Activated CD8-positive, alpha-beta memory T cell treated with anti-CD3 and anti-CD28 coated beads for 36 hours (primary cell): ENCODE data around the gene CTNNA3. TPM values are rescaled to one million over a fixed set of nuclear protein-coding genes. Genes with fewer than 3 reads are reported as not detected.

Experiments
- CTCF ChIA-PET: fragments of 350-600 bp; sonication (Branson Sonifier 250); formaldehyde crosslinking; loops from one replicate; lab custom pipeline; 2021; ENCODE audit warnings: antibody characterized with exemption; lab: Charles Lee
- POLR2A ChIA-PET: fragments of 350-600 bp; sonication (Branson Sonifier 250); formaldehyde crosslinking; loops from one replicate; lab custom pipeline; 2021; ENCODE audit warnings: antibody characterized with exemption; lab: Charles Lee
- total RNA-seq, 2 experiments: library from RNA; stranded (reverse); gene quantifications; one replicate each; pipeline ENCODE4 v1.2.3, GENCODE V29; 2021

Gene CTNNA3
- total RNA-seq, 2 experiments from 2014 or later: not detected

DNA sequence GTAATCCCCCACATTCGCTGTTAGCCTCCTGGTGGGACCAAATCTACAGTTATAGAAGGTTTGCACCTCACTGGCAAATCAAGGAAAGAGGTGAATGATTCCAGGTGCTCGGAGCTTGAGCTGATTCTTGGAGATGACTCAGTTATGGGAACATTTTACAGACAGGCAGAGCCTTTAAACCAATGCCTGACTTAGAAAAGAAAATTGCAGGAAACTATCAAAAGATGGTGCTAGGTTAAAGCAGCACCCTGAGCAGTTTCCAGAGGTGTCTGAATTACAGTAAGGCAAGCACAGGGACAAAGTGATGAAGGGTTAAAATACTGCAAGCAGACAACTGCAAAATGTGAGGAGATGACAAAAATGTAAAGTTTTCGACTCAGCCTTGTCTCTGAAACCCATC lies 767.2 kb downstream of the CTNNA3 start:
- POLR2A ChIA-PET: no interaction called here
- CTCF ChIA-PET: interaction anchor here (0.8 kb wide), 1 partner anchor 476 kb away, joined by 3 read pairs; no protein-coding TSS in a partner anchor

DNA sequence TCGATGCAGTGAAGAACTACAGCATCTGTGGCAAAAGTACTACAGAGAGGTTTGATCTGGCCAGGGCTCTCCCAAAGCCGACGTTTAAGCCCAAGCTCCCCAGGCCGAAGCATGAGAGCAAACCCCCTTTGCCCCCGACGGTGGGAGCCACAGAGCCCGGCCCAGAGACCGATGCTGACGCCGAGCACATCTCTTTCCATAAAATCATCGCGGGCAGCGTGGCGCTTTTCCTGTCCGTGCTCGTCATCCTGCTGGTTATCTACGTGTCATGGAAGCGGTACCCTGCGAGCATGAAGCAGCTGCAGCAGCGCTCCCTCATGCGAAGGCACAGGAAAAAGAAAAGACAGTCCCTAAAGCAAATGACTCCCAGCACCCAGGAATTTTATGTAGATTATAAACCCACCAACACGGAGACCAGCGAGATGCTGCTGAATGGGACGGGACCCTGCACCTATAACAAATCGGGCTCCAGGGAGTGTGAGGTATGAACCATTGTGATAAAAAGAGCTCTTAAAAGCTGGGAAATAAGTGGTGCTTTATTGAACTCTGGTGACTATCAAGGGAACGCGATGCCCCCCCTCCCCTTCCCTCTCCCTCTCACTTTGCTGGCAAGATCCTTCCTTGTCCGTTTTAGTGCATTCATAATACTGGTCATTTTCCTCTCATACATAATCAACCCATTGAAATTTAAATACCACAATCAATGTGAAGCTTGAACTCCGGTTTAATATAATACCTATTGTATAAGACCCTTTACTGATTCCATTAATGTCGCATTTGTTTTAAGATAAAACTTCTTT lies 767.8 kb downstream of the CTNNA3 start:
- ChIA-PET CTCF (interaction anchor here (0.8 kb wide), 1 partner anchor 475 kb away, joined by 3 read pairs; no protein-coding TSS in a partner anchor), POLR2A (no interaction called here)

DNA sequence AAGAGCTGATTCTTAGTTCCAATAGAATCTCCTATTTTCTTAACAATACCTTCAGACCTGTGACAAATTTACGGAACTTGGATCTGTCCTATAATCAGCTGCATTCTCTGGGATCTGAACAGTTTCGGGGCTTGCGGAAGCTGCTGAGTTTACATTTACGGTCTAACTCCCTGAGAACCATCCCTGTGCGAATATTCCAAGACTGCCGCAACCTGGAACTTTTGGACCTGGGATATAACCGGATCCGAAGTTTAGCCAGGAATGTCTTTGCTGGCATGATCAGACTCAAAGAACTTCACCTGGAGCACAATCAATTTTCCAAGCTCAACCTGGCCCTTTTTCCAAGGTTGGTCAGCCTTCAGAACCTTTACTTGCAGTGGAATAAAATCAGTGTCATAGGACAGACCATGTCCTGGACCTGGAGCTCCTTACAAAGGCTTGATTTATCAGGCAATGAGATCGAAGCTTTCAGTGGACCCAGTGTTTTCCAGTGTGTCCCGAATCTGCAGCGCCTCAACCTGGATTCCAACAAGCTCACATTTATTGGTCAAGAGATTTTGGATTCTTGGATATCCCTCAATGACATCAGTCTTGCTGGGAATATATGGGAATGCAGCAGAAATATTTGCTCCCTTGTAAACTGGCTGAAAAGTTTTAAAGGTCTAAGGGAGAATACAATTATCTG lies 768.6 kb downstream of the CTNNA3 start:
- CTCF ChIA-PET: no interaction called here
- POLR2A ChIA-PET: no interaction called here

DNA sequence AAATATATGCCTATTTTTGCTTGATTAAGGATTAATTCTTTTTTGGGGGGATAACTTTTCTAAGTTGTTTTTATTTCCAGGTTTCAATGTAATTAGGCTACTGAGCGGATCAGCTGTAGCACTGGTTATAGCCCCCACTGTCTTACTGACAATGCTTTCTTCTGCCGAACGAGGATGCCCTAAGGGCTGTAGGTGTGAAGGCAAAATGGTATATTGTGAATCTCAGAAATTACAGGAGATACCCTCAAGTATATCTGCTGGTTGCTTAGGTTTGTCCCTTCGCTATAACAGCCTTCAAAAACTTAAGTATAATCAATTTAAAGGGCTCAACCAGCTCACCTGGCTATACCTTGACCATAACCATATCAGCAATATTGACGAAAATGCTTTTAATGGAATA lies 769.2 kb downstream of the CTNNA3 start:
- ChIA-PET CTCF (no interaction called here), POLR2A (no interaction called here)

DNA sequence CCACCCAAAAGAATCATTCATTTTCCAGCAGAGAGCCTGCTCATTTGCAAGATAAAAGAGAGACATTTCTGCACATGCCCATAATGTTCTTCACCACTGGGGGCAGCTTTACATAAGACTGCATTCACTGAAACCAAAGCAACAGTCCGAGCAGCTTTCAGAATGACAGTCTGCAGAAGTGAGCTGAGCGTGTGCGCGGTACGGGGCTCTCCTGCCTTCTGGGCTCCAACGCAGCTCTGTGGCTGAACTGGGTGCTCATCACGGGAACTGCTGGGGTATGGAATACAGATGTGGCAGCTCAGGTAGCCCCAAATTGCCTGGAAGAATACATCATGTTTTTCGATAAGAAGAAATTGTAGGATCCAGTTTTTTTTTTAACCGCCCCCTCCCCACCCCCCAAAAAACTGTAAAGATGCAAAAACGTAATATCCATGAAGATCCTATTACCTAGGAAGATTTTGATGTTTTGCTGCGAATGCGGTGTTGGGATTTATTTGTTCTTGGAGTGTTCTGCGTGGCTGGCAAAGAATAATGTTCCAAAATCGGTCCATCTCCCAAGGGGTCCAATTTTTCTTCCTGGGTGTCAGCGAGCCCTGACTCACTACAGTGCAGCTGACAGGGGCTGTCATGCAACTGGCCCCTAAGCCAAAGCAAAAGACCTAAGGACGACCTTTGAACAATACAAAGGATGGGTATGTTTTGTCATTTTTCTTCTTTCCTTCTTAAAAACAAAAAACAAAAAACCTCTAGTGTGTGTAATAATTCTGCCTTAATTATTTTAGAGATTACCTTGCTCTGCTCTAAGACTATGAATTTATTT lies 769.9 kb downstream of the CTNNA3 start, which contains the start of gene LRRTM3:
LRRTM3 (plus strand) TSS at position 141 of the 820 bp plus-strand sequence.
- ChIA-PET POLR2A (no interaction called here), CTCF (no interaction called here)

DNA sequence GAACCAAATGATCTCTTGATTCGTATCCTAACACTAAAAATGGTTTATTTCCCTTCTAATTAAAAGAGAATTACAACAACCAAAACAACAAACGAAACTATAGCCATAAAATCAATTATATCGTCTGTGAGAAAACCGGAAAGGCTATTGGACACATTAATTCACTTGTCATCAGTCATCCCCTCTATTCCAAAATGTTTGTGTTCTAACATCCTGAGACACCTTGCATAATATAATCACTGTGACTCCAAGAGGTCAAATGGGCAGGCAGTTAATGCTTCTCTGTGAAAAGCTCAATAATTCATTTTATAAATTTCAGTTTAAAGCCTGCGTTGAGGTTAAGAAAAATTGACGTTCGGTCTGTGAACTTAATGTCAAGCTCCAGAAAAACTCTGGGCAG lies 770.6 kb downstream of the CTNNA3 start:
- ChIA-PET CTCF (interaction anchor here (0.6 kb wide), 1 partner anchor 12 kb away, joined by 6 read pairs; no protein-coding TSS in a partner anchor), POLR2A (no interaction called here)

DNA sequence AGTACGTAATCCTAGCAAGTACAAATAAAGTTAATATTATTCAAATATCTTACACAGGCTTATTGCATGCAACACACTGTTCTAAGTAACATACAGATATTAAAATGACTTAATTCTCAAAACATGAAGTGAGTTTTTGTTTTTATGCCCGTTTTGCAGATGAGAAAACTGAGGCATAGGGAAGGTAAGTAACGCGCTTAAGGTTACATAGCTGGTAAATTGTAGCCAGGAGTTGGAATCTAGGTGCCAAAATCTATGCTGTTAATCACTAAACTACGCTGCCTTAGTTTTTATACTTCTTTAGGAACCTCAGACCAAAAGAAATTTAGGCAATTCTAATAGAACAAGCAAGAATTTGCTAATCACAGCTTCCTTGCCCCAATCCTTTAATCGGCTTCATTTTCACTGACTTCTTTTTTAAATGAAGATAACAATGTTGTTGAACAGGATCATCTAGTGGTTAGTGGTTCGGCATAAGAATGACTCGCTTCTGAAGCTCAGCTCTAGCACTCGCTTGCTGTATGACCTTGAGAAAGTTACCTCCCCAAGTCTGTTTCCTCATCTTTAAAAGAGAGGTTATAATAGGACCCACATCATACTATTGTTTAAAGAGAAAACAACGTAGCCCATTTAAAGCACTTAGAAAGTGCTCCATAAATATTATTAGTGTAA lies 771.2 kb downstream of the CTNNA3 start:
- POLR2A ChIA-PET: no interaction called here

DNA sequence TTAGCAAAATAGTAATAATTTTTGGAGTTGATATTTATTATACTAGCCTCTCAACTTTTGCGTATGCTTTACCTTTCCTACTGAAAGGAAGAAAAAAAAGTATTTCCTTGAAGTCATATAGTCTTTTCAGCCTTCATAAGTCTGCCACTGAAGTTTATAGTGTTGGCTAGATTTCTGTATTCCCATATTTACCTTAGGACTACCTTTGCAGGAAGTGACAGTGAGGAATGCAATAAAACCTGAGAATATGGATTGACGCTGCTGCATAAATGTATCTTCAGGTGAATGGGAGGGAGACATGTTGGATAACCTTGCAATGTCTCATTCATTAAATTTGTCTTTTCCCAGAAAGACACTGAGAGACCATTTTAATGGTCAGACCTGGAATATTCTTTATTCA lies 776.7 kb downstream of the CTNNA3 start:
- ChIA-PET POLR2A (no interaction called here), CTCF (no interaction called here)

More for the DNA sequence above, 771.2 kb downstream of the CTNNA3 start:
- CTCF ChIA-PET: interaction anchor here (0.6 kb wide), 1 partner anchor 11 kb away, joined by 6 read pairs; no protein-coding TSS in a partner anchor

DNA sequence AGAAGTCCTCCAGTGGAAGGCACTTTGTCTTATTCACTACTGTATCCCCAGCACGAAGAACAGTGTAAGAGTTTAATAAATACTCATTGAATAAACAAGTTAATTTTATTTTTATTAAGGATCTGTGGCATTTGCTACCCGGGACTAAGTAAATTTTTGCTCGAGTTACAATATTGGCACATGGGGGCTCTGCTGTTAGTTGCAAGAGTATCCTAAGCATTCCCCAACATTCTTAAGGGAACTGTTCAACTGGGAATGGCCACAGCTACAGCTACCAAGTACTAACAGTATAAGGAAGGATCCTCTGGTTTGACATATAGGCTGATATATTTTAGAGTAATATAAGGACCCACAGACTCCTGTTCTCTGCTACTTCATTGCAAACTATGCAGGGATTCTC lies 778.9 kb downstream of the CTNNA3 start:
- CTCF ChIA-PET: no interaction called here

DNA sequence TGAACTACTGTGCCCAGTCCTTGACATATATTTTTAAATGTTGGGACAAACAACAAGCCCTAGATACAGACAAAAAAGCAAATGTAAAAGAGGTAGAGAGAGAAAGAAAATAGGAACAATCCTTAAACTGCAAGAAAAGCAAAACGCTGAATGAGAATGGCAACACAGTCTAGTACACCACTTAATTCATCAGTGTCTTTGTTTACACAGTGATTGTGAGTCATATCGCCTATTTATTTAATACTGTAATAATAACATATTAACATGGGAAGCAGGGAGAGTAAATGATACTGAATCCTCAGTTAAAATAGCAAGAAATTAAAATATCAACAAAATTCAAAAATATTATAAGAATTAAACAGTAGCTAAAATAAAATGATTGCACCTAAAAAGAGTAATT lies 780.0 kb downstream of the CTNNA3 start:
- CTCF ChIA-PET: no interaction called here
- POLR2A ChIA-PET: no interaction called here

More for the DNA sequence above, 778.9 kb downstream of the CTNNA3 start:
- POLR2A ChIA-PET: no interaction called here

DNA sequence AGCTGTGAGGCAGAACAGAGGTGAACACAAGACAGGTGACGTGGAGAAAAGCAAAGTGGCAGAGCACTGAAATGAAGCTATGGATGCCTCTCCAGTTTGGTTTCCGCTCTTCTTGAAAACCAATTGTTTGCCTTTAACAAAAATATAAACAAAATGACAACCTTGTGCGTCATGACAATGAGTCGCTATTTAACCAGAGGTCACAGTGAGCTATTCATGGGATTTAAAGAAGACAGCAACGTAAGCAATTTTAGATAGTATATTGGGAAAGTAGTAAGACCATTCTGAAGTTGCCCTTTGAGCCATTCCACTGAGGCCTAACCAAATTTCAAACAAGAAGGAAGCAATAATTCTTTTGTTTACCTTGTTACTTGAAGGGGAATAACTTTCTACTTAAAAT lies 785.3 kb downstream of the CTNNA3 start:
- CTCF ChIA-PET: no interaction called here
- POLR2A ChIA-PET: no interaction called here

DNA sequence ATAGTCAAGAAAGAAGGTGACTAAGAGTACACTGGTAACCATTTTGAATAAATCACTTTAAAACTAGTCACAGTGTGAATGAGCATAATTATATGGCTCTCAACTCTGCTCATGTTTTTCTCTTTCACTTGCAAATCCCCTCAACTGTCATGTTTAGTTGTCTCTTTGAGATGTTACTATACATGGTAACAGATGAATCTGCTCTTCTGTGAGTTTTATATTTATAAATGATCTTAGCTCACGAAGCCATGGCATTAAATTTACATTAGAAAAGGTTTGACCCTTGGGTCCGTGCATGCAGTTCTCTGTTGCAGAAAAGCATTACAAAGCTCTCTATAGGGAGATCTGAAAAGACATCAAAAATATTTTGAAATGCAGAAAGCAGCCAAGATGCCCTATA lies 803.1 kb downstream of the CTNNA3 start:
- CTCF ChIA-PET: no interaction called here
- POLR2A ChIA-PET: no interaction called here

DNA sequence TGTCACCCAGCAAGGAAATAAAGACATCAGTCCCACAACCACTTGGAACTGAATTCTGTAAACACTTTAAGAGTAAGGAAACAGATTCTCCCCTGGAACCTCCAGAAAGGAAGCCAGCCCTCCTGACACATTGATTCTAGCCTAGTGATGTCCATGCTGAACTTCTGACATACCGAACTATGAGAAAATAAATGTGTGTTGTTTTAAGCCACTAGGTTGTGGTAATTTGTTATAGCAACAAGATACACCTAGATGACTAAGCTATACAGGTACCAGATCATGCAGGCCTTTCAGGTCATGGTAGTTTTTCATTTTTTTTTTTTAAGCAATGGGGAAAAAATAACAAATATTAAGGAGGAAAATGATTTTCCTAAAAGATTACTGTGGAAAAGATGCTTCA lies 807.8 kb downstream of the CTNNA3 start:
- ChIA-PET CTCF (no interaction called here), POLR2A (no interaction called here)

DNA sequence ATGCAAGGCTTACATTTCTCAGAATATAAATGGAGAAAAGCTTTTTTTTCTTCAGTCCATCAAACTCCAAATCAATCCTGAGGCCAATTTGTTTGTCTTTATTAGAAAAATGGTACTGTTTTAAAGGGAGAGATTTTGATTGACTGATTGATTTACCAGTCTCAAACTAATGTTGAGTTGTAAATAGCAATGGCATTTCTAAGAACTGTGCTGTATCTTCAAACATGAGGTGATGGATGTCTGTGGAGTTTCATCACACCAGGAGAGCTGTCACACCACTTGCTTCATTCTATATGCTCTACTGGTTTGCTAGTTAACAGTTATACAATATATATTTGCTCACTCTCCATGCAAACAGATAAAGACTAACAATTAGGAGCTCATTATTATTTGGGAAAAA lies 809.1 kb downstream of the CTNNA3 start:
- ChIA-PET POLR2A (no interaction called here), CTCF (no interaction called here)

DNA sequence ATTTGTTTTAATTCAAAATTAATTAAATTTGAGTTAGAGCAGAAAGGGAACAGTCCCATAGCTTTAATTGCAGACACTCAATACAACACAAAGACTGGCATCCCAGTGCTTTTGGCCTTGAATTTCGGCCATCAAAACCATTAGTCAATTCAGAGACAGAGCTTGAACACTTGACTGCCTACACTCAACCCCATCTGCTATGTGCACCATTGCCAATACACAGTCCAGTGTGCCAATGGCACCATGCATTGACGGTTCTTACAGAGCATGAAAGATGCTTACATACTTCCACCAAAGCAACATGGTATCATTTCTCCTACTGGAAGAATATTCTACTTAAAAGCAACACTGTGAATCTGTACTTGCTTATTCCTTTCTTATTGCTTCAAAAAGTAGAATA lies 813.7 kb downstream of the CTNNA3 start:
- CTCF ChIA-PET: no interaction called here
- POLR2A ChIA-PET: no interaction called here

DNA sequence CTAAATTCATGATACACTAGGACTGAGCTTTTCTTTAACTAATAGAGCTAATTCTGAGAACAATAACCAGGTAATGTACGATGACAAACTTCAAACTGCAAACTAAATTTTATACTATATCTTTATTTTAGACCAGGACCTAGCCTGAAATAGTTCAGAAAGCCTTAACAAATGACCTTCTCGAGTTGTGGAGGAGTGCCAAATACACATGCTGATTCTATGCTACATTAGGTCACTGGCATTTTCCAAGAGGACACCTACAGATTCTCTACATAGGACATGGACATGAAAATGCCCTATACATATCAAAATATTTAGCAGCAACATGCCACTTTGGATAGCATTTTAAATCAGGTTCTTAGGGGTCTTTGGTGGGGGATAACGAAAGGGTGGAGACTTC lies 814.2 kb downstream of the CTNNA3 start:
- ChIA-PET CTCF (no interaction called here), POLR2A (no interaction called here)

DNA sequence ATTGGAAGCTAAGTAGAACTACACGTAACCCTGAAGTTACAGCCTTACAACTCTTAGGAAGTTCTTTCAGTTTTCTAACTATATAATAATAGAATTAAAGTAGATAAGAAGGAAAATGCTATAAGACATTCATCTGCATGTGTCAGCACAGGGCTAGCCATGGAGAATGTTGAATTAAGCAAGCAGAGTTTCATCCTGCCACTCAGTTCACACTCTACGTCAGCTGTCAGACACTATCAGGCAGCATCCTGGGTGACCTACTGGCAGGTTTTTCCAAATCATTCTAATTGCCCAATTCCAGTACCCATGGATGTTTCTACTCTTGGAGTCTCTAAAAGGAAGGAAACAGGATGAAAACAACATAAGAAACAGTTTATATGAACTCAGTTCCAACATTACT lies 815.2 kb downstream of the CTNNA3 start:
- CTCF ChIA-PET: no interaction called here
- POLR2A ChIA-PET: no interaction called here

DNA sequence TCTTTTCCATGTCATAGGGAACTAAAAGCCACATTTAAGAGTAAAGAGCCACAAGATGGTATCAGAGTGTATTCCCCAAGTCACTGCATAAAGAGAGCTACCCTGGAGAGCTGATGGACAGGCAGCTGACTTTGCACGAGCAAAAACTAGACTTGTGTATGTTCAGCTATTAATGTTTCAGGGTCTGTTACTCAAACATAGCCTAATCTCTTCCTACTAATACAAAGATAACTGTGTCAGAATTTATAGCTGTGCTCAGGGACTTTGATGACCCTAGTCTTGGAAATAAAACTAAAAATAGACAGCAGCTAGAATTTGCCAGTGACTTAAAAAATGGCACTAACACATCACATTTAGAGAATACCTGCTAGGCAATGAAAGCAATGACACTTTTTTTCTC lies 815.7 kb downstream of the CTNNA3 start:
- ChIA-PET CTCF (no interaction called here), POLR2A (no interaction called here)

DNA sequence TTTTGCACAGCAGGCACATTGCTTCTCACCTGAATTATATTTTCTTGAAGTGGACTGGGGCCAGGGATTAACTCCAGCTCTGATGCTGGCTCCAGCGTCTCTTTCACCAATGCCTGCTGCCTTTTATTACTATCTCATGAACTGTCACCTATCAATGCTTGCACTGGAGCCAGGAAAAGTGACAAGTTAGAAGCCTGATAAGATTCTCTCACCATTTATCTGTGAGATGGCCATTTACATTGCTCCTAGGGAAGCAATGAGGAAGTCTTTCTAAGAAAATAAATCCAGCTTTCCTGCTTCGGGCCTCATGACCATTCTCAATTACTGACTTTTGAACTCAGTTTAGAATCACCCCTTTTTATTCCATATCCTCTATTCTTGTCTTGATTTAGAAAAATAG lies 818.6 kb downstream of the CTNNA3 start:
- CTCF ChIA-PET: no interaction called here
- POLR2A ChIA-PET: no interaction called here
